Measurements from ENCODE around the gene TSR3. TPM values are rescaled to one million over a fixed set of nuclear protein-coding genes. Genes with fewer than 3 reads are reported as not detected.

Gene TSR3
- total and polyA plus RNA-seq, 2 of the 13 experiments (the other 11 are each of a cell fraction or from before 2014, with no cell fraction given), result 24.2 to 51.0 TPM

GRCh38 chr16:1345651-1346421 is 5.8 kb downstream of the TSR3 start:
- H3K4me2 ChIP-seq (ENCODE audit: low read depth, low read length), result no peak overlapping the region
- WGBS (ENCODE audit: low lambda C conversion rate), result 84% methylated on average over 19 of the region's 31 CpGs
- CTCF ChIA-PET (ENCODE audit: low intra/inter-chr PET ratio, low total read pairs), result no interaction called here

More at GRCh38 chr16:1345651-1346421, 5.8 kb downstream of the TSR3 start:
- FAIRE-seq (no peak), DNase-seq (ENCODE audit: low spot score) (no peak), ATAC-seq (no peak)
- Histone ChIP-seq H3K27me3 (ENCODE audit: control insufficient read depth in 1 of 2, insufficient read depth in 2 of 2, low read length in 2 of 2) (peaks cover 0 to 10% of the 10 kb centered on the region in 2 experiments; a peak in 2 of 5 replicates), H4K20me1 (ENCODE audit: insufficient read depth, low read length) (no peaks in the 10 kb centered on the region), H3K27ac (ENCODE audit: extremely low read length, insufficient read depth, low read length) (no peak overlapping the region), H3K4me3 (replicated peaks in 1 of 3; ENCODE audit: insufficient read depth in 1 of 3, low read depth in 2 of 3, low read length in 3 of 3) (no peak overlapping the region), H3K79me2 (ENCODE audit: insufficient read depth, low read length) (peaks cover 8% of the 10 kb centered on the region), H3K9ac (ENCODE audit: insufficient read depth, low read depth, low read length) (no peak overlapping the region), H2AFZ (ENCODE audit: low read length) (no peak overlapping the region), H3K4me1 (ENCODE audit: insufficient read depth, low read length) (peaks cover 27% of the 10 kb centered on the region), H3K9me3 (ENCODE audit: low read length) (no peaks in the 10 kb centered on the region), H3K36me3 (replicated peaks in 1 of 2; ENCODE audit: control insufficient read depth in 1 of 2, insufficient read depth in 2 of 2, low read length in 2 of 2) (peaks cover 6 to 14% of the 10 kb centered on the region in 2 experiments; a peak in 4 of 5 replicates)
- POLR2A ChIA-PET, result no interaction called here
- in situ Hi-C loops (cut with HindIII; ENCODE audit: extremely low pct_ligation_motif_present, low pct_unique_long_range_greater_than_20kb), result no loop called here
- intact Hi-C loops (cut with micrococcal nuclease; ENCODE audit: unreplicated experiment), result no loop called here
- TF ChIP-seq AGO1 (IDR thresholded peaks at IDR 0.05; ENCODE audit: low read depth, low read length, poor library complexity, severe bottlenecking) (peak; percentile 69), CEBPG (CRISPR knock-in tag; IDR thresholded peaks at IDR 0.05) (no peak), ZNF556 (CRISPR knock-in tag; IDR thresholded peaks at IDR 0.05; ENCODE audit: borderline replicate concordance) (no peak), NFATC3 (CRISPR knock-in tag; IDR thresholded peaks at IDR 0.05) (no peak), E2F5 (CRISPR knock-in tag; conservative IDR thresholded peaks at IDR 0.05) (no peak), MIER2 (CRISPR knock-in tag; IDR thresholded peaks at IDR 0.05) (no peak), ZNF572 (CRISPR knock-in tag; IDR thresholded peaks at IDR 0.05) (no peak), RXRA (CRISPR knock-in tag; IDR thresholded peaks at IDR 0.05) (0 out of 2 replicates have a peak, but pooled peaks have one; percentile 27), ZNF263 (CRISPR knock-in tag; IDR thresholded peaks at IDR 0.05) (no peak), ZMAT3 (CRISPR knock-in tag; conservative IDR thresholded peaks at IDR 0.05) (no peak), ZFP1 (CRISPR knock-in tag; IDR thresholded peaks at IDR 0.05) (no peak), AGO2 (optimal IDR thresholded peaks at IDR 0.05; ENCODE audit: low read depth, low read length) (peak; percentile 76), PPARG (CRISPR knock-in tag; conservative IDR thresholded peaks at IDR 0.05) (no peak), RFXANK (CRISPR knock-in tag; IDR thresholded peaks at IDR 0.05) (no peak), CHD4 (IDR thresholded peaks at IDR 0.05; ENCODE audit: borderline replicate concordance, low read length) (no peak), SNAPC2 (CRISPR knock-in tag; IDR thresholded peaks at IDR 0.05) (no peak), AKAP8 (CRISPR knock-in tag; IDR thresholded peaks at IDR 0.05) (0 out of 2 replicates have a peak, but pooled peaks have one; percentile 18), ETV5 (CRISPR knock-in tag; IDR thresholded peaks at IDR 0.05; ENCODE audit: borderline replicate concordance) (no peak), PAF1 (CRISPR knock-in tag; IDR thresholded peaks at IDR 0.05) (0 out of 2 replicates have a peak, but pooled peaks have one; percentile 48), ZNF20 (CRISPR knock-in tag; IDR thresholded peaks at IDR 0.05) (no peak), POLR2A (IDR thresholded peaks at IDR 0.05; ENCODE audit: insufficient read depth in 1 of 2, low read depth in 2 of 2, low read length in 2 of 2) (0 out of 4 replicates have a peak, but pooled peaks of 1 of the 2 experiments have one; percentile 32), FOXJ3 (CRISPR knock-in tag; IDR thresholded peaks at IDR 0.05; ENCODE audit: borderline replicate concordance) (no peak), TRIM22 (IDR thresholded peaks at IDR 0.05) (no peak), NR2F6 (IDR thresholded peaks at IDR 0.05) (no peak), NR2F6 (CRISPR knock-in tag; IDR thresholded peaks at IDR 0.05) (no peak)
- no TSS peak for BruUV-seq (replicated peaks)
